Upper lobe of left lung (tissue), 4 donors: ENCODE results near the gene TEDC2.

Experiments used
- EP300 ChIP-seq, 4 donors: sonication (generic); formaldehyde crosslinking; IDR thresholded peaks; one replicate each; pipeline ENCODE4 v1.5.1; 2017; ENCODE audit warnings: antibody characterized with exemption in 4 of 4, control low read depth in 2 of 4
- TF ChIP-seq, protein P1 (sequence below), 6 experiments: fragments of 450-650 bp in 4 of 6; fragments of 200-600 bp in 2 of 6; sonication (generic) in 2 of 6; IDR thresholded peaks; one replicate each; pipeline ENCODE4 v1.5.1; 2016 to 2019; ENCODE audit warnings: antibody characterized with exemption in 6 of 6

DNA sequence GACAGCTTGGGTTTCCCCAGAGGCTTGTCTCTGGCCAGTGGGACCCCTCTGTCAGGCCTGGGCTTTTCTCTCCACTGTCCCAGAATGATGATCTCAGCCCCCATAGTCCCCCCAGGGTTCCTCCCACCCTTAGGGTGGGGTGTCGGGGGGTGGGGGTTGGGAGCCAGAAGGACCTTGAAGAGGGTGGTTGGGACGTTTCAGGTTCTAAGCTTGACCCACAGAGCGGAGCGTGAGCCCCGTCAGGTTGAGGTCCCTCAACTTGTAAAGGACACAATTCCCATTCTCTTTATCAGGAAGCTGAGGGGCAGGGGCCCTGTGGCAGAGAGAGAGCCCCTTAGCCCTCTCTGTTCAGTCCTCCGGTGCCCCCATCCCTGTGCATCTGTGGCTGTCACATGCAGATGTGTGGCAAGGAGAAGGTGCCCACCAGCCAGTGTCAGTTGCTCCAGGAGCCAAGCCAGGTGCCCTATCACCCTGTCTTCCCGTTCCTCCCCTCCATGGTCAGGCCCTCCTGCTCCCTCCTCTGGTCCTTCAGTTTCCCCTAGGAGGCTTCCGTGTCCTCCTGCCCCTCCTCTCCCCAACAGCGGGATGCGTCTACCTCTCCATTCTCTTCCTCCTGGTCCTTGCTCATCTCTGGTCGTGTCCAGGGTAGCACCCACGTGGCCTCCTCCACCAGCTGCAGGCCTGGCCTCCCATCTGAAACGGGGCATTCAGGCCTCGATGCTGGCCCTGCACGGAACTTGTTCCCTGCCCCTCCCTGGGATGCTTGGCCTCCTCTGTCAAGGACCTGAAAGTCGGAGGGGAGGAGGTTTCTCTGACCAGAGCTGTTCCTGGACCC, 9.7 kb downstream of the TEDC2 start:
- TF ChIP-seq, protein P1, sequence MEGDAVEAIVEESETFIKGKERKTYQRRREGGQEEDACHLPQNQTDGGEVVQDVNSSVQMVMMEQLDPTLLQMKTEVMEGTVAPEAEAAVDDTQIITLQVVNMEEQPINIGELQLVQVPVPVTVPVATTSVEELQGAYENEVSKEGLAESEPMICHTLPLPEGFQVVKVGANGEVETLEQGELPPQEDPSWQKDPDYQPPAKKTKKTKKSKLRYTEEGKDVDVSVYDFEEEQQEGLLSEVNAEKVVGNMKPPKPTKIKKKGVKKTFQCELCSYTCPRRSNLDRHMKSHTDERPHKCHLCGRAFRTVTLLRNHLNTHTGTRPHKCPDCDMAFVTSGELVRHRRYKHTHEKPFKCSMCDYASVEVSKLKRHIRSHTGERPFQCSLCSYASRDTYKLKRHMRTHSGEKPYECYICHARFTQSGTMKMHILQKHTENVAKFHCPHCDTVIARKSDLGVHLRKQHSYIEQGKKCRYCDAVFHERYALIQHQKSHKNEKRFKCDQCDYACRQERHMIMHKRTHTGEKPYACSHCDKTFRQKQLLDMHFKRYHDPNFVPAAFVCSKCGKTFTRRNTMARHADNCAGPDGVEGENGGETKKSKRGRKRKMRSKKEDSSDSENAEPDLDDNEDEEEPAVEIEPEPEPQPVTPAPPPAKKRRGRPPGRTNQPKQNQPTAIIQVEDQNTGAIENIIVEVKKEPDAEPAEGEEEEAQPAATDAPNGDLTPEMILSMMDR (IDR thresholded peaks at IDR 0.05): no peak
- no peak for TF ChIP-seq EP300 (IDR thresholded peaks at IDR 0.05)
